Astrocyte of the spinal cord (primary cell): ENCODE data around the gene VMO1.

ENCODE experiments used
- DNase-seq: peaks from one replicate; pipeline ENCODE4 v3.0.0; 2011; ENCODE audit warnings: low read depth, low spot score
- H3K4me3 ChIP-seq: 2 replicates; pipeline ENCODE4 v1.5.1; 2011; ENCODE audit warnings: low read depth, mild to moderate bottlenecking, low read length, moderate library complexity
- CTCF ChIP-seq: IDR thresholded peaks from 2 replicates; pipeline ENCODE4 v1.5.1; 2012; ENCODE audit warnings: low read depth, mild to moderate bottlenecking, low read length, inconsistent platforms
- in situ Hi-C: cut with HindIII; loops from 2 replicates; pipeline ENCODE4 v1.10.0; 2017; ENCODE audit warnings: low sequenced_read_pairs

Gene VMO1

GRCh38 chr17:4748686-4749085, 37.5 kb downstream of the VMO1 start:
- DNase-seq, result no peak
- no peak overlapping the region for H3K4me3 ChIP-seq
- in situ Hi-C loops, result no loop called here
- TF ChIP-seq CTCF, result no peak

GRCh38 chr17:4747847-4748246, 38.3 kb downstream of the VMO1 start:
- DNase-seq, result no peak
- in situ Hi-C loops, result no loop called here
- TF ChIP-seq CTCF, result no peak
- no peak overlapping the region for H3K4me3 ChIP-seq

- in situ Hi-C loops, result no loop called here
- no peak for DNase-seq
- TF ChIP-seq CTCF, result peak; percentile 8
- H3K4me3 ChIP-seq, result no peak overlapping the region
Measured at GRCh38 chr17:4744999-4745969, 40.9 kb downstream of the VMO1 start.

- TF ChIP-seq CTCF, result no peak
- no peak for DNase-seq
- in situ Hi-C loops, result no loop called here
- no peak overlapping the region for H3K4me3 ChIP-seq
Measured at GRCh38 chr17:4743898-4744297, 42.3 kb downstream of the VMO1 start.

GRCh38 chr17:4743216-4743615, 42.9 kb downstream of the VMO1 start:
- TF ChIP-seq CTCF, result no peak
- DNase-seq, result no peak
- in situ Hi-C loops, result no loop called here
- H3K4me3 ChIP-seq, result no peak overlapping the region

GRCh38 chr17:4742629-4743028, 43.5 kb downstream of the VMO1 start:
- in situ Hi-C loops, result no loop called here
- DNase-seq, result no peak
- no peak overlapping the region for H3K4me3 ChIP-seq
- no peak for TF ChIP-seq CTCF
